CD4-positive, alpha-beta T cell treated with Interleukin-4 for 1 hour (primary cell): Measurements from ENCODE around the gene PFDN1.
A peak's percentile ranks its signal among the peaks of the same experiment; 100 is the strongest.

Experiments used
- DNase-seq, 2 donors: peaks; one replicate each; pipeline ENCODE4 v3.0.0-alpha.2; 2020 to 2022

PFDN1 gene

GRCh38 chr5:140295414-140295813, 7.5 kb downstream of the PFDN1 start:
- no peak for DNase-seq

- DNase-seq: no peak
Observed at GRCh38 chr5:140294753-140295152, 8.1 kb downstream of the PFDN1 start.

- no peak for DNase-seq
Observed at GRCh38 chr5:140293849-140294100, 9.1 kb downstream of the PFDN1 start.

DNA sequence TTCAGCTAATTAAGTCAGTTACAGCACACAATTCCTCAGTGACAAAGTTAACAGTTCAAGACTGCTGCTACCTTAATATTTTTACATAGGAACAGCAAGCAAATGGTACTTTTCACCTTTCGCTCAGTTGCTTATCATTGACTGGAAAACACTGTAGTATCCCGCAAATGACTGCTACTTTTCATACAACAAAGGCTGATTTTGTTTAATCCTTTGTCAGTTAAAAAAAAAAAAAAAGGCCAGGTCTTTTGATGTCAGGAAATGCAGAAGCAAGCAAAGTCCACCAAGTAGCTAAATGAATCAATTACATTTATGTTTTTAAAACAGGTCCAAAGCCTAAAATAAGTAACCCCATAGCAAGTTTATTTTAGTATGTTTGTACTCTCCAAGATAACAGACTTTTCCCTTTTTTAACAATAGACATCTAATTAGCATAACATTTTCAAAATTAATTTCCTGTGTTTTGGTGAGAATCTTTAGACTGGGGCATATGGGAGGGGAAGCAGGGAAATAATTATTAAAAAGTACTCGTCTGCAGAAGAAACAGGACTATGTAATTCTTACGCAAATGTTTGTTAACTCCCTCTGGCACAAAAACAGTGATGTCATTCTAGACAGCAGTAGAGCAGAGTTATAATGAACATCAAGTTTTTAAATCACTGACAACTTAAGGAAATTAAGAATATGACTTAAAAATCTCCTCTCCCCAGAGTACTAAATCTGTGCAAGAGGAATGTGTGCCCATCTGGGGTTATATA, 9.6 kb downstream of the PFDN1 start:
- DNase-seq: no peak

DNA sequence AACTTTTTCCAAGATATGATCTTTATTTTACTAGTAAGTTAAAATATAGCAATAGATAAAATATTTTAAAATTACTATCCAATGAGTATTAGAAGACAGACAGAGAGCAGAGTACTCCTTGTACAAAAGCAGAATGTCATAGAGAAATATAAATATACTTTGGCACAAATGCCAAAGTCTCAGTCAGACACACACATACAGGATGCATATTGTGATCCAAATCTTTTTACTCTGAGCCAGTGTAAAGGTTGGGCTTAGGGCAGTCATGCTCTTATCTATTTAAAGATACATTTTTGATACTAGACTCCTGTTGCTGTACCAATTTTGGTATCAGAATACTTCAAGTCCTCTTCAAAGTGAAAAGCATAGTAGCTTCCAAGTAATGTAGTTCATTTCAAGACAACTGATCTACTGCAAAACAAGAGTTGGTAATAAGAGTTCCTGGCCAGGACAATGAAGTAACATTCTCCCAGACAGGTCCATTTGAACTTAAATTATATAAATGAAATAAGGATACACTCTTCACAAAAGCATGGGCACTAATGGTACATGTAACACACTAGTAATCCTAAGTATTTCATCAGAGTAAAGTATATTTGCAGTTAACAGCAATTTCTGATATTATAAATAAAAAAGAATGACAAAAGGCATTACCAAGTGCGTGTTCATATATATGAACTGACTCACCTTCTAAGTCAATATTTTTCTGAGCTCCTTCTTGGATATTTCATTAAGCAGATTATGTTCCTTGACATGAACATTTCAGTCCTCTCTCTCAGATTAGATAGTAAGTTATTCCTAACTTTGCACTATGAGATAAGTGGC, 10.5 kb downstream of the PFDN1 start:
- no peak for DNase-seq

GRCh38 chr5:140287801-140288521, 14.9 kb downstream of the PFDN1 start:
- DNase-seq: no peak

GRCh38 chr5:140286424-140286823, 16.5 kb downstream of the PFDN1 start:
- DNase-seq: no peak

- DNase-seq: no peak
Observed at GRCh38 chr5:140284013-140284412, 18.9 kb downstream of the PFDN1 start.

GRCh38 chr5:140282266-140282665, 20.6 kb downstream of the PFDN1 start:
- no peak for DNase-seq

GRCh38 chr5:140275837-140276236, 27.1 kb downstream of the PFDN1 start:
- DNase-seq: no peak

DNA sequence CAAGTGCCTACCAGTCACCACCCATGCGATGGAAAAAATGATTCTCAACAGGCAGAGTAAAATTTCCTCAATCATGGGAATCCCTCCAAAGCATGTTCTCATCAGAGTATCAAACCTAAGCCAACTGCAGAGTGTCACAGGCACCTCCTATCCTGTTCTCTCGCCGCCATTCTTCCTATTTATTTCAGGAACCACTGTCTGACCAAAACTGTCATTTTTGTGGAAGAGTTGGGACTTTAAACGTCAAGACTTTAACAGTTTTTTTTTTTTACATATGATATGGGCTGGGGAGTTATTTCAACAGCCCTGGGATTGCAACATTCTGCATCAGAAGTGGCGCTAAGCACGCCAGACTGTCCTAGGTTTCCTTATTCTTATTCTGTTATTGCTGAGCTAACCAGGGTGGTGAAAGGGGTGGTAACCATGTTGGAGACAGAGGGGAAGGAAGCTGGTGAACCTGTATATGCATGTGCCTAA, 29.5 kb downstream of the PFDN1 start:
- peak in 1 of 2 donors; percentile 53 for DNase-seq

DNA sequence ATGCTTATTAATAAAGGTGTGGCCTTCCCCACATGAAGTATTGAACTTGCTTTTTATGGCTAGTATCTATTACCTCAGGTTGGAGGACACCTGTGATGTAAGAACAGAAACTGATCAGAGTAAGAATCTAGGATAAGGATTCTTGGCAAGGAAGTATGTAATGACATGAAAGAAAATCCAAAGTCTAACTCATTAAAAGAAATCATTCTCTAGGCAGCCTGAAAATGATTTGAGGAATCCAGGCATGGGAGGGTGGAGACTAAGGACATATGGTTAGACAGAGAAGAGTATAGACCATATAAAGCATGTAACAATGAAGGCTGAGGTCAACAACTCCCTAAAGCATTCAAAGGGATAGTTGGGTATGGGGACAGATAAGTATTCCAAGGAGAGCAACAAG, 32.9 kb downstream of the PFDN1 start:
- DNase-seq: no peak

DNA sequence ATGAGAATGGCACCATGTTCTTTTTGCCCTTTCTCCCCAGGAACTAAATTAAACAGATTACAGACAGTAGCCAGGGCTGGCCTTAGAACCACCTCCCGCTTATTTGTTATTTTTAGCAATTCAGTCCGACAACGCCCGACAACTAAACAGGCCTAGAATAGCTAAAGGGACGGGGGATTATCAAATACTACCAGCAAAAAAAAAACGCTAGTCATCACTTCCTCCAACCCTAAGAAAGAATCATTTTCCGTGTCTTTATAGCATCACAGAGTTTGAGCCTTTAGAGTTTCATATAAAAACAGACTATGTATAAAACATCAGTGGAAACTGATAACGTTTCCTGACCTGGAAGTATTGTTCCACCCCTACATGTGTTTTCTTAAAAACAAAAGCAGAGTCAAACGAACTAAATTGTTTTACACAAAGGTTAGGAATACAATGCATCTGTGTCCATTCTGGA, 35.3 kb downstream of the PFDN1 start:
- no peak for DNase-seq

- peak in 1 of 2 donors; percentile 36 for DNase-seq
Observed at GRCh38 chr5:140267201-140267540, 35.7 kb downstream of the PFDN1 start.

DNA sequence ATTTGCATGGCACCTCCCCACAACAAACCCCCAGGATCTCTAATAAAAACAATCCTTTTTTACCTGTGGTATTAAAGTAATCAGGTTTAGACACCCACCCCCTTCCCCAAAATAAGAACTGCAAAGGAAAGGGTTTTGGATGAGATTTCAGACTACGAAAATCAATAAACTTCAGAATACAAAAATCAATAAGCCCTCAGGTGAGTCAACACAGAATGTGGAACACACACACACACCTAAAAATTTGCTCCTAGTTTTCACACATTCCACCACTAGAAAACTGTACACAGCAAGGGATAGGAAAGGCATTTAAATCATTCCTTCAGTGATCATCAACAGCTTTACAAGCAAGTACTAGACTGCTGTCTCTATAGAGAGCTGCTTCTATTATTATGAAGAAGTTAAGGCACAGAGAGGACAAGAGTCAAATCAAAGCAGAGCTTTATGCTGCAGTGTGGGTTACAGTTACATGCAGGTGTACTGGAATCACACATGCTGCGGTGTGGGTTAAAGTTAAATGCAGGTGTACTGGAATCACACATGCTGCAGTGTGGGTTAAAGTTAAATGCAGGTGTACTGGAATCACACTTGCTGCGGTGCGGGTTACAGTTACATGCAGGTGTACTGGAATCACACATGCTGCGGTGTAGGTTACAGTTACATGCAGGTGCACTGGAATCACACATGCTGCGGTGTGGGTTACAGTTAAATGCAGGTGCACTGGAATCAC, 36.3 kb downstream of the PFDN1 start:
- DNase-seq: no peak

DNA sequence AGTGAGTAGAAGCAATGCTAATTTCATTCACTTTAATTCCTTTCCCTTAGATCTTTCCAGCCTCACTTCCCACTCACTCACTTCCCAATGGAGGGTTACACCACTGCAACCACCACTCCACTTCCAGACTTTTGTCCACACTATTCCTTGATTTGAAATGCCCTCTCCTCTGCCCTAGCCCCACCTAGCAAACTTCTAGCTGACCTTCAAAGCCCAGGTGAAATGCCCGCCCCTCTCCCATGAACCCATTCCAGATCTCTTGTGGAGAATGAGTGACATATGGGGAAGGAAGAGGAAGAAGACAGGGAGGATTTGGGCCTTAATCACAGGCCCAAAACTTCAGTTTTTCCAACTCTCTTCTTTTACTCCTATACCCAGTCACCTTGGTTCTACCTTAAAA, 37.1 kb downstream of the PFDN1 start:
- DNase-seq: no peak

DNA sequence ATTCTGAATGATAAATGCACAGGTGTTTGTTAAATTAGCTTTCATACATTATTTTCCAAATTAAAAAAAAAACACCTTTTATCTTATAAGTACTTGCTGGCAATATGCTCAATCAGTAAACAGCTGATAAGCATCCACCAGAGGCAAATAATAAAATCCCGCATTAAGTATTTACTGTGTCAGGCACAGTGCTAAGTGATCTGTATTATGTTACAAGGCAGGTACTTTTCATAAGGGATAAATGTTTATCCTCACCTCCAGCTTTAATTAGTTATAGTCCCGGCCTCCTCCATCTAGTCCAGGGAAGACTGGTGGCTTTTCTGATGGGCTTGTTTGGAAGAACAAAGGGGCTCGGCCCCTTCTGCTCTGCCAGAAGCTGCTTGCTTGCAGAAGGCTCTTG, 40.1 kb downstream of the PFDN1 start:
- DNase-seq: no peak

DNA sequence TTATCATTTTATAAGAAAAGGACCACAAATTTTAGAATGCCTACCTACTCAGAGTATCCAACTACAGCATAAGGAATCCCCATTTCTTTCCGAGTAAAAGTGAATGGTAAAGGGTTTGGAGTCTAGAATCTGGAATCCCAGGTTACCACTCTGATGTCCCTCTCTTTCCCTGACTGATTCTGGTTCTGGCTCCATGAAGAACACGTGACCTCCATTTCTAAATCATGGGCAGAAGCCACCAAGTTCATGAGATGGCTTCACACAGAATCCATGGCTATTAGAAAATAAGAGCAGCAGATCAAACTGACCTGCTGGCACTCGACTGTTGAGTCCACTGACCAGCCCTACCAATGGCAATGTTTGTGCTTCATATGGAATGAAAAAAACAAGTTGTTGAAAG, 40.7 kb downstream of the PFDN1 start:
- no peak for DNase-seq

DNA sequence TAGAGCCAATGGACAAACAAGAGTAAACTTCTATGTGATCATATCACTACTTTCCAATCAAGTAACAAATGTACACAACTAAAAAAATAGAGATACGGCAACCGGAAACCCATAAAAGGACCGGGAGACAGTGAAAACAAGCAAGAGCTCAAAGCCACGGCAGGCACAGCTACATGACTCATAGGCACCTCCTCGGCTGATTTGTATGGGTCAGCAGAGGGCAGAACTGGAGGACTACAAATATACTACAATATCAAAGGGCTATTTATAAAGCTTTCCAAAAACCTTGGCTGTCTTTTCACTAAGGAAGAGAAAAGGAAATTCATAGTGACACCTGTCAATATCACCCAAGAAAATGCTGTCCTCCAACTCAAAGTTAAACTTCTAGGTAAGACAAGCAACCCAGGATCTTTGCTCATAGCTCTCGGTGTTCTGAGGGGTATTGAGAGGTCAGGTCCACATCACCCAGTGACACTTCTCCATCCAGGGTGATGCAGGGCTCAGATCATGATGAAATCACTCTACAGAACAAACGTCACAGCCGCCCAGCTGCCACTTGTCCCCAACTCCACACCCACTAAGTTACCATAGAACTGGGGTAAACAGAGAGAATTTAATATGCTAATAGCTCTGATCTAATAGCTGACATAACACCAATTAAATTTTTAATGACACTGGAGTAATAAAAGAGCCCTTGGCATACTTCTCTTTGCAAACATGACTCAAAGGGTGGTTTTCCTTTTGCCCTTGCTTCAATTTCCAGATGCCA, 41.3 kb downstream of the PFDN1 start:
- peak; percentile 69 to 83 for DNase-seq

- DNase-seq: no peak
Observed at GRCh38 chr5:140260089-140260656, 42.7 kb downstream of the PFDN1 start.

GRCh38 chr5:140259500-140259899, 43.4 kb downstream of the PFDN1 start:
- peak; percentile 31 to 80 for DNase-seq

DNA sequence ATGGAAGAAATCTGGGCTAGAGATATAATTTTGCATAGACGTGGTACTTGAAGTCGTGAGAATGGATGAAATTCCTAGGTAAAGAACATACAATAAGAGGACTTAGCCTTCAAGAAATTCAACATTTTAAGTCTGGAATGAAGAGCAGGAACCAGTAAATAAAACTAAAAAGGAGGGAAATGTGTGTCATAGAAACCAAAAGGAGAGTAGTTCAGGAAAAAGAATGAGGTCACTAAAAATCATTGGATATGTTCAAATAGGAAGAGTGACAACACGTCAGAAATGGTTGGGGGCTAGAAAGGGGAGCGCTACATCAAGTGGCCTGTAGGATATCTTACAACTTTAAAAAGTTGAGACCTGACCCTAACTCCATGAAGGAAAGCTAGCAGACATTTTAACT, 44.0 kb downstream of the PFDN1 start:
- no peak for DNase-seq
